HL-60 (cell line): ENCODE measurements around the gene CD109.

Experiments
- DNase-seq, 2 experiments: peaks; one replicate each; pipeline ENCODE4 v3.0.0-alpha.2; 2010 to 2020; ENCODE audit warnings: low read depth in 1 of 2, low spot score in 1 of 2
- H3K27ac ChIP-seq: fragments of 250-450 bp; sonication (Bioruptor Pico); replicated peaks from 2 replicates; pipeline ENCODE4 v1.5.1; 2020; ENCODE audit warnings: mild to moderate bottlenecking, moderate library complexity
- H3K27me3 ChIP-seq: fragments of 250-450 bp; sonication (Bioruptor Pico); 2 replicates; pipeline ENCODE4 v1.5.1; 2021; ENCODE audit warnings: mild to moderate bottlenecking, moderate library complexity; ENCODE audit not compliant: insufficient read depth, poor library complexity, severe bottlenecking
- H3K4me3 ChIP-seq: replicated peaks from 2 replicates; pipeline ENCODE4 v1.5.1; 2011; ENCODE audit warnings: mild to moderate bottlenecking, control low read depth, low read length; ENCODE audit not compliant: insufficient read depth
- CTCF ChIP-seq: IDR thresholded peaks from one replicate; pipeline ENCODE4 v1.5.1; 2011; ENCODE audit warnings: low read length, control low read depth, inconsistent platforms; ENCODE audit not compliant: insufficient read depth
- GABPA ChIP-seq: IDR thresholded peaks from 2 replicates; pipeline ENCODE4 v1.6.1; 2012; ENCODE audit warnings: low read depth
- POLR2AphosphoS5 ChIP-seq: IDR thresholded peaks from 2 replicates; pipeline ENCODE4 v1.6.1; 2012; ENCODE audit warnings: low read depth
- REST ChIP-seq: IDR thresholded peaks from 2 replicates; pipeline ENCODE4 v1.6.1; 2012; ENCODE audit warnings: low read depth; ENCODE audit not compliant: insufficient replicate concordance
- SPI1 ChIP-seq: IDR thresholded peaks from 2 replicates; pipeline ENCODE4 v1.6.1; 2012; ENCODE audit warnings: low read depth, mild to moderate bottlenecking, borderline replicate concordance

The CD109 gene

GRCh38 chr6:73779943-73780342 lies 83.9 kb downstream of the CD109 start:
- Histone ChIP-seq H3K27ac (no peak overlapping the region), H3K4me3 (no peak overlapping the region), H3K27me3 (no peaks in the 10 kb centered on the region)
- TF ChIP-seq CTCF (no peak), SPI1 (no peak), POLR2AphosphoS5 (no peak), GABPA (no peak), REST (no peak)
- DNase-seq = no peak

- no peak for TF ChIP-seq GABPA
- no peak for TF ChIP-seq REST
- no peak for TF ChIP-seq CTCF
- TF ChIP-seq SPI1 = no peak
- TF ChIP-seq POLR2AphosphoS5 = no peak
- Histone ChIP-seq H3K4me3 (no peak overlapping the region), H3K27ac (no peak overlapping the region), H3K27me3 (peaks cover 2% of the 10 kb centered on the region)
- DNase-seq = no peak
Measured at GRCh38 chr6:73782911-73783310, 86.9 kb downstream of the CD109 start.

- TF ChIP-seq CTCF (no peak), GABPA (no peak), SPI1 (no peak), POLR2AphosphoS5 (no peak), REST (no peak)
- Histone ChIP-seq H3K27ac (no peak overlapping the region), H3K27me3 (peaks cover 2% of the 10 kb centered on the region), H3K4me3 (no peak overlapping the region)
- no peak for DNase-seq
Measured at GRCh38 chr6:73784726-73785505, 88.9 kb downstream of the CD109 start.
